HepG2 (cell line): ENCODE measurements around the gene FBXW2. TPM values are rescaled to one million over a fixed set of nuclear protein-coding genes. Genes with fewer than 3 reads are reported as not detected.
A peak's percentile ranks its signal among the peaks of the same experiment; 100 is the strongest.

Experiments
- ATAC-seq: fragments of 200-7000 bp; cut with Tn5 transposase; 3 replicates; pipeline ENCODE4 v1.9.1; 2020; ENCODE audit warnings: mild to moderate bottlenecking, moderate library complexity
- BruUV-seq: library from RNA; stranded (reverse); fragments of 400-500 nt; replicated peaks from 2 replicates; lab custom pipeline; 2021; lab: Mats Ljungman, UMichigan
- CTCF ChIA-PET: fragments of 300-600 bp; formaldehyde crosslinking; extraction: SDS; loops from one replicate; lab custom pipeline; 2021; ENCODE audit warnings: low total read pairs, inconsistent platforms, low intra/inter-chr PET ratio; lab: Yijun Ruan, JAX
- POLR2A ChIA-PET: fragments of 350-600 bp; sonication (Branson Sonifier 250); formaldehyde crosslinking; loops from one replicate; lab custom pipeline; 2020; ENCODE audit warnings: antibody characterized with exemption, inconsistent platforms; lab: Yijun Ruan, JAX
- DNase-seq: peaks from one replicate; pipeline ENCODE4 v3.0.0-alpha.2; 2015; ENCODE audit warnings: low spot score
- FAIRE-seq: peaks from 3 replicates; lab custom pipeline; 2011; peaks lifted over from hg19 to GRCh38; lab: Jason Lieb, UNC
- H2AFZ ChIP-seq: one replicate; pipeline ENCODE4 v1.6.1; 2011; ENCODE audit warnings: low read length, inconsistent platforms
- H3K27ac ChIP-seq: fragments of 300-600 bp; 3 replicates; pipeline ENCODE4 v1.8.0; 2011; ENCODE audit warnings: mixed run types, mild to moderate bottlenecking, mixed read lengths, low read length, inconsistent platforms; ENCODE audit not compliant: insufficient read depth; ENCODE audit errors: extremely low read length
- H3K27me3 ChIP-seq, 2 experiments: fragments of 200-600 bp in 1 of 2; 2 replicates in 1 of 2; 3 replicates in 1 of 2; pipeline versions ENCODE4 v1.6.0 to v1.8.0; 2011; ENCODE audit warnings: low read length in 2 of 2, mild to moderate bottlenecking in 2 of 2, moderate library complexity in 2 of 2, inconsistent platforms in 1 of 2; ENCODE audit not compliant: insufficient read depth in 2 of 2, control insufficient read depth in 1 of 2
- H3K36me3 ChIP-seq, 2 experiments: fragments of 200-600 bp in 1 of 2; replicated peaks in 1 of 2; 2 replicates in 1 of 2; 3 replicates in 1 of 2; pipeline versions ENCODE4 v1.5.1 to v1.8.0; 2011; ENCODE audit warnings: low read length in 2 of 2, inconsistent platforms in 1 of 2; ENCODE audit not compliant: insufficient read depth in 2 of 2, control insufficient read depth in 1 of 2
- H3K4me1 ChIP-seq: 2 replicates; pipeline ENCODE4 v1.5.1; 2012; ENCODE audit warnings: low read length, inconsistent platforms; ENCODE audit not compliant: insufficient read depth
- H3K4me2 ChIP-seq: 2 replicates; pipeline ENCODE4 v1.6.0; 2011; ENCODE audit warnings: low read depth, low read length, inconsistent platforms
- H3K4me3 ChIP-seq, 3 experiments: fragments of 200-600 bp in 1 of 3; sonication (generic), shearing (Covaris generic) in 1 of 3; replicated peaks in 1 of 3; 2 replicates each; pipeline ENCODE4 v1.5.1; 2011 to 2016; ENCODE audit warnings: low read length in 3 of 3, inconsistent platforms in 2 of 3, low read depth in 2 of 3, mild to moderate bottlenecking in 2 of 3, control low read depth in 1 of 3, mixed read lengths in 1 of 3; ENCODE audit not compliant: insufficient read depth in 1 of 3
- H3K79me2 ChIP-seq: one replicate; pipeline ENCODE4 v1.6.1; 2011; ENCODE audit warnings: low read length, inconsistent platforms; ENCODE audit not compliant: insufficient read depth
- H3K9ac ChIP-seq: 2 replicates; pipeline ENCODE4 v1.6.0; 2011; ENCODE audit warnings: mild to moderate bottlenecking, low read depth, low read length, inconsistent platforms; ENCODE audit not compliant: insufficient read depth
- H3K9me3 ChIP-seq: 2 replicates; pipeline ENCODE4 v1.5.1; 2012; ENCODE audit warnings: mild to moderate bottlenecking, low read length
- H4K20me1 ChIP-seq: 2 replicates; pipeline ENCODE4 v1.6.0; 2011; ENCODE audit warnings: inconsistent platforms, mild to moderate bottlenecking, low read length, moderate library complexity; ENCODE audit not compliant: insufficient read depth
- BCL3 ChIP-seq: sonication (generic); formaldehyde crosslinking; IDR thresholded peaks from 2 replicates; pipeline ENCODE4 v1.5.1; 2020; ENCODE audit warnings: mild to moderate bottlenecking, missing genetic modification reagents, moderate library complexity
- FOXP4 ChIP-seq: sonication (generic); formaldehyde crosslinking; IDR thresholded peaks from 2 replicates; pipeline ENCODE4 v1.4.0; 2020; ENCODE audit warnings: missing genetic modification reagents
- GABPB1 ChIP-seq: IDR thresholded peaks from 2 replicates; pipeline ENCODE4 v1.6.1; 2016; ENCODE audit warnings: mild to moderate bottlenecking, missing genetic modification reagents, moderate library complexity, missing compliant biosample characterization
- HMGXB4 ChIP-seq, 2 experiments: sonication (generic) in 1 of 2; formaldehyde crosslinking in 1 of 2; IDR thresholded peaks; 2 replicates each; pipeline versions ENCODE4 v1.4.0 to v1.6.1; 2018 to 2020; ENCODE audit warnings: missing genetic modification reagents in 2 of 2, borderline replicate concordance in 1 of 2, low read depth in 1 of 2, mild to moderate bottlenecking in 1 of 2, missing biosample characterization in 1 of 2
- KAT8 ChIP-seq: IDR thresholded peaks from 2 replicates; pipeline ENCODE4 v1.6.1; 2016; ENCODE audit warnings: missing genetic modification reagents, missing compliant biosample characterization
- KDM3A ChIP-seq: IDR thresholded peaks from 2 replicates; pipeline ENCODE4 v1.6.1; 2018; ENCODE audit warnings: low read depth, missing compliant biosample characterization
- KLF16 ChIP-seq, 2 experiments: sonication (generic) in 1 of 2; formaldehyde crosslinking in 1 of 2; IDR thresholded peaks; 2 replicates each; pipeline versions ENCODE4 v1.6.1 to v1.8.0; 2016 to 2023; ENCODE audit warnings: missing genetic modification reagents in 2 of 2, missing compliant biosample characterization in 1 of 2
- NONO ChIP-seq, 2 experiments: fragments of 450-650 bp in 1 of 2; sonication (generic) in 1 of 2; formaldehyde crosslinking in 1 of 2; IDR thresholded peaks in 1 of 2; conservative IDR thresholded peaks in 1 of 2; 2 replicates each; pipeline versions ENCODE4 v1.6.1 to v1.8.0; 2017 to 2022; ENCODE audit warnings: mild to moderate bottlenecking in 1 of 2, missing genetic modification reagents in 1 of 2, moderate library complexity in 1 of 2
- TRIM24 ChIP-seq: sonication (generic); formaldehyde crosslinking; IDR thresholded peaks from 2 replicates; pipeline ENCODE4 v1.8.0; 2022; ENCODE audit warnings: mild to moderate bottlenecking, missing genetic modification reagents
- ZNF430 ChIP-seq: sonication (generic); formaldehyde crosslinking; IDR thresholded peaks from 2 replicates; pipeline ENCODE4 v1.9.0; 2021; ENCODE audit warnings: mild to moderate bottlenecking, missing genetic modification reagents
- ZNF460 ChIP-seq: sonication (generic); formaldehyde crosslinking; IDR thresholded peaks from 2 replicates; pipeline ENCODE4 v1.5.1; 2020; ENCODE audit warnings: missing genetic modification reagents, mild to moderate bottlenecking, borderline replicate concordance
- ZNF562 ChIP-seq: sonication (generic); formaldehyde crosslinking; IDR thresholded peaks from 2 replicates; pipeline ENCODE4 v1.8.0; 2022; ENCODE audit warnings: missing genetic modification reagents, borderline replicate concordance
- WGBS: methylation state at CpG from one replicate; pipeline ENCODE4 v1.1.6; 2017; ENCODE audit warnings: low lambda C conversion rate; 5-methylcytosine and 5-hydroxymethylcytosine counted together
- in situ Hi-C: cut with HindIII; loops from 2 replicates; pipeline ENCODE4 v1.10.0; 2017; ENCODE audit warnings: low pct_unique_long_range_greater_than_20kb; ENCODE audit not compliant: extremely low pct_ligation_motif_present
- intact Hi-C: fragments of 100-400 bp; cut with micrococcal nuclease; formaldehyde crosslinking; loops from one replicate; pipeline ENCODE4 v1.10.0; 2022; ENCODE audit not compliant: unreplicated experiment
- polyA plus RNA-seq, 8 experiments: library from polyadenylated mRNA; depleted of rRNA in 3 of 8; stranded (reverse) in 7 of 8; unstranded in 1 of 8; fragments of >200 nt; fragmentation: Illumina TruSeq in 4 of 8; extraction: Trizol in 4 of 8; gene quantifications; 2 replicates each; pipeline versions ENCODE4 v1.2.1 to v1.2.3, GENCODE V29; 2011 to 2016; ENCODE audit warnings: low read depth in 4 of 8, missing spikeins in 1 of 8, mixed read lengths in 1 of 8; ENCODE audit not compliant: insufficient read depth in 1 of 8
- total RNA-seq, 5 experiments: library from RNA; depleted of rRNA; stranded (reverse); fragments of >200 nt; fragmentation: Illumina TruSeq; extraction: Trizol; gene quantifications; 2 replicates each; pipeline ENCODE4 v1.2.3, GENCODE V29; 2016; ENCODE audit warnings: low read depth in 1 of 5

The FBXW2 gene
- total and polyA plus RNA-seq, 2 of the 13 experiments (the other 11 are each of a cell fraction or from before 2014, with no cell fraction given), result 35.4 to 43.1 TPM

- peak overlapping the region; percentile 69 for H3K9ac ChIP-seq
- in situ Hi-C loops (loop anchor here (5.0 kb wide), 1 partner anchor 73 kb away; no protein-coding TSS in a partner anchor), intact Hi-C loops (loop anchor here (2.0 kb wide), 1 partner anchor 92 kb away; no protein-coding TSS in a partner anchor)
- ChIA-PET POLR2A (interaction anchor here (0.9 to 4.3 kb wide), 5 partner anchors 11 to 116 kb away, joined by 3 to 37 read pairs (median 3); no protein-coding TSS in a partner anchor), CTCF (no interaction called here)
- peak; percentile 81 for DNase-seq
- peak; percentile 4; the same call in 2 of the 3 replicates for ATAC-seq
- peaks cover 62% of the 10 kb centered on the region for H3K4me1 ChIP-seq
- peak overlapping the region; percentile 75 for H3K27ac ChIP-seq
- H3K79me2 ChIP-seq, result peaks cover 34% of the 10 kb centered on the region
- no peaks in the 10 kb centered on the region for H3K36me3 ChIP-seq
- peak overlapping the region; percentile 66 for H2AFZ ChIP-seq
- 3% methylated on average over 10 of the region's 10 CpGs for WGBS
- peak overlapping the region; percentile 95 for H3K4me2 ChIP-seq
- BruUV-seq, result no TSS peak
- no peaks in the 10 kb centered on the region for H3K9me3 ChIP-seq
- peak overlapping the region; percentile 52 to 79 (median 71) for H3K4me3 ChIP-seq
- H4K20me1 ChIP-seq, result no peaks in the 10 kb centered on the region
- peak; percentile 50 for FAIRE-seq
- no peaks in the 10 kb centered on the region for H3K27me3 ChIP-seq
- peak; percentile 91 for TF ChIP-seq ZNF460 (CRISPR knock-in tag)
- TF ChIP-seq KAT8 (CRISPR knock-in tag), result peak; percentile 51; the same call in 1 of the 2 replicates
- TF ChIP-seq NONO (IDR thresholded peaks at IDR 0.05), result no peak
- TF ChIP-seq NONO (CRISPR knock-in tag; conservative IDR thresholded peaks at IDR 0.05), result no peak
- no peak for TF ChIP-seq KLF16 (CRISPR knock-in tag; IDR thresholded peaks at IDR 0.05)
- no peak for TF ChIP-seq BCL3
- no peak for TF ChIP-seq TRIM24 (CRISPR knock-in tag)
- no peak for TF ChIP-seq KDM3A (CRISPR knock-in tag)
- 0 out of 2 replicates have a peak, but pooled peaks have one; percentile 18 for TF ChIP-seq GABPB1 (CRISPR knock-in tag)
- TF ChIP-seq ZNF430 (CRISPR knock-in tag), result no peak
- TF ChIP-seq ZNF562 (CRISPR knock-in tag), result no peak
- TF ChIP-seq HMGXB4 (CRISPR knock-in tag; IDR thresholded peaks at IDR 0.05; ENCODE audit: borderline replicate concordance in 1 of 2, low read depth in 1 of 2), result 0 out of 4 replicates have a peak, but pooled peaks of 1 of the 2 experiments have one; percentile 22
- TF ChIP-seq FOXP4, result peak; percentile 68
These were observed 82.9 kb downstream of the FBXW2 start for GRCh38 chr9:120710110-120710981.
